OCI-M1 (cell line): ENCODE measurements around the gene ART1.
"Not testable (repeated sequence)": the region's sequence is repeated elsewhere in the genome, so short reads cannot be mapped to it uniquely, and the experiment has no call there.

Experiments used
- DNase-seq: peaks from one replicate; lab custom pipeline; 2025; lab: John Stamatoyannopoulos, UW

The ART1 gene

GRCh38 chr11:3632070-3632660 lies 12.8 kb upstream of the ART1 start:
- no peak for DNase-seq

GRCh38 chr11:3635641-3636375 lies 9.1 kb upstream of the ART1 start:
- DNase-seq, result no peak

- no peak for DNase-seq
Observed at GRCh38 chr11:3637201-3637600, 7.7 kb upstream of the ART1 start.

- no peak for DNase-seq
Observed at GRCh38 chr11:3638513-3638912, 6.4 kb upstream of the ART1 start.

- DNase-seq, result no peak
Observed at GRCh38 chr11:3639841-3640240, 5.1 kb upstream of the ART1 start.

GRCh38 chr11:3641191-3641590 lies 3.7 kb upstream of the ART1 start:
- no peak for DNase-seq

- DNase-seq, result no peak
Observed at GRCh38 chr11:3641701-3642070, 3.2 kb upstream of the ART1 start, which contains the start of gene ART5. ART5 (minus strand) TSS chr11:3641992; CDS start chr11:3641862, 130 bp downstream.

GRCh38 chr11:3642071-3642951 lies 2.6 kb upstream of the ART1 start:
- DNase-seq, result peak; percentile 41

GRCh38 chr11:3643102-3643546 lies 1.8 kb upstream of the ART1 start:
- DNase-seq, result not testable (repeated sequence)

GRCh38 chr11:3645552-3645951 lies 624 bp downstream of the ART1 start:
- no peak for DNase-seq

GRCh38 chr11:3648843-3649242 lies 3.9 kb downstream of the ART1 start:
- DNase-seq, result not testable (repeated sequence)

GRCh38 chr11:3649374-3649773 lies 4.4 kb downstream of the ART1 start:
- DNase-seq, result not testable (repeated sequence)

GRCh38 chr11:3652514-3652913 lies 7.6 kb downstream of the ART1 start:
- not testable (repeated sequence) for DNase-seq

GRCh38 chr11:3655547-3655946 lies 10.6 kb downstream of the ART1 start:
- DNase-seq, result no peak

- DNase-seq, result not testable (repeated sequence)
Observed at GRCh38 chr11:3657331-3657730, 12.4 kb downstream of the ART1 start.

- no peak for DNase-seq
Observed at GRCh38 chr11:3658252-3658651, 13.3 kb downstream of the ART1 start.

GRCh38 chr11:3659595-3660515 lies 14.9 kb downstream of the ART1 start:
- no peak for DNase-seq

- DNase-seq, result no peak
Observed at GRCh38 chr11:3660960-3661359, 16.0 kb downstream of the ART1 start.

- no peak for DNase-seq
Observed at GRCh38 chr11:3662856-3663255, 17.9 kb downstream of the ART1 start.

- DNase-seq, result no peak
Observed at GRCh38 chr11:3664032-3664630, 19.2 kb downstream of the ART1 start.
